GM12878 (cell line): Measurements from ENCODE around the gene KIRREL3. TPM values are rescaled to one million over a fixed set of nuclear protein-coding genes. Genes with fewer than 3 reads are reported as not detected.

Experiments used
- ATAC-seq: fragments of 200-7000 bp; cut with Tn5 transposase; 3 replicates; pipeline ENCODE4 v1.9.1; 2020; ENCODE audit warnings: mild to moderate bottlenecking, moderate library complexity
- BruUV-seq: library from RNA; stranded (reverse); fragments of 400-500 nt; replicated peaks from 2 replicates; lab custom pipeline; 2021; lab: Mats Ljungman, UMichigan
- CTCF ChIA-PET: fragments of 300-600 bp; sonication (Branson Sonifier 250); formaldehyde crosslinking; extraction: SDS; loops from one replicate; lab custom pipeline; 2021; ENCODE audit warnings: inconsistent platforms; lab: Yijun Ruan, JAX
- POLR2A ChIA-PET: fragments of 350-600 bp; formaldehyde crosslinking; extraction: SDS; loops from one replicate; lab custom pipeline; 2021; ENCODE audit warnings: inconsistent platforms; lab: Charles Lee
- RAD21 ChIA-PET: fragments of 300-600 bp; sonication (Branson Sonifier 250); formaldehyde crosslinking; loops from one replicate; lab custom pipeline; 2023; ENCODE audit warnings: antibody characterized with exemption; ENCODE audit not compliant: unreplicated experiment; lab: Charles Lee
- SMC1A ChIA-PET: fragments of 300-600 bp; sonication (Branson Sonifier 250); formaldehyde crosslinking; loops from one replicate; lab custom pipeline; 2023; ENCODE audit not compliant: unreplicated experiment, uncharacterized antibody; lab: Charles Lee
- DNase-seq: peaks from one replicate; pipeline ENCODE4 v3.0.0-alpha.2; 2011; ENCODE audit warnings: low read depth, low spot score
- FAIRE-seq: peaks from 3 replicates; lab custom pipeline; 2011; peaks lifted over from hg19 to GRCh38; lab: Jason Lieb, UNC
- H2AFZ ChIP-seq: 2 replicates; pipeline ENCODE4 v1.6.0; 2011; ENCODE audit warnings: low read depth, low read length, control low read depth; ENCODE audit not compliant: control insufficient read depth
- H3K27ac ChIP-seq: 2 replicates; pipeline ENCODE4 v1.5.1; 2011; ENCODE audit warnings: control low read depth; ENCODE audit not compliant: control insufficient read depth, insufficient read depth
- H3K27me3 ChIP-seq, 2 experiments: replicated peaks in 1 of 2; 2 replicates each; pipeline versions ENCODE4 v1.6.0 to v1.6.1; 2011; ENCODE audit warnings: low read length in 1 of 2; ENCODE audit not compliant: control insufficient read depth in 2 of 2, insufficient read depth in 2 of 2
- H3K36me3 ChIP-seq, 2 experiments: 2 replicates each; pipeline ENCODE4 v1.5.1; 2011; ENCODE audit warnings: low read length in 1 of 2; ENCODE audit not compliant: control insufficient read depth in 2 of 2, insufficient read depth in 2 of 2
- H3K4me1 ChIP-seq: 2 replicates; pipeline ENCODE4 v1.6.1; 2011; ENCODE audit warnings: mild to moderate bottlenecking, low read length, moderate library complexity, mixed read lengths; ENCODE audit not compliant: control insufficient read depth, insufficient read depth
- H3K4me2 ChIP-seq: 2 replicates; pipeline ENCODE4 v1.6.0; 2011; ENCODE audit warnings: control low read depth; ENCODE audit not compliant: control insufficient read depth, insufficient read depth
- H3K4me3 ChIP-seq: fragments of 200-600 bp; sonication (generic); 2 replicates; pipeline ENCODE4 v1.5.1; 2016
- H3K79me2 ChIP-seq: 2 replicates; pipeline ENCODE4 v1.6.0; 2011; ENCODE audit warnings: low read length; ENCODE audit not compliant: control insufficient read depth, insufficient read depth
- H3K9ac ChIP-seq: 2 replicates; pipeline ENCODE4 v1.8.0; 2011; ENCODE audit warnings: low read length, control low read depth, mixed read lengths; ENCODE audit not compliant: control insufficient read depth, insufficient read depth
- H3K9me3 ChIP-seq: replicated peaks from 3 replicates; pipeline ENCODE4 v1.5.1; 2011; ENCODE audit warnings: mild to moderate bottlenecking, low read length; ENCODE audit not compliant: control insufficient read depth, insufficient read depth
- H4K20me1 ChIP-seq: 2 replicates; pipeline ENCODE4 v1.6.0; 2011; ENCODE audit not compliant: control insufficient read depth, insufficient read depth
- BCLAF1 ChIP-seq: fragments of 450-650 bp; IDR thresholded peaks from 2 replicates; pipeline ENCODE4 v1.6.1; 2017; ENCODE audit warnings: antibody characterized with exemption, mild to moderate bottlenecking, moderate library complexity
- CUX1 ChIP-seq: IDR thresholded peaks from 2 replicates; pipeline ENCODE4 v1.6.1; 2012; ENCODE audit warnings: improper control_type of control experiment, low read depth, low read length; ENCODE audit not compliant: insufficient replicate concordance
- EED ChIP-seq: sonication (generic); IDR thresholded peaks from 2 replicates; pipeline ENCODE4 v1.6.1; 2016; ENCODE audit warnings: antibody characterized with exemption, low read depth
- EGR1 ChIP-seq, 2 experiments: IDR thresholded peaks; 1 replicate in 1 of 2; 2 replicates in 1 of 2; pipeline ENCODE4 v1.6.1; 2011 to 2012; ENCODE audit warnings: low read depth in 2 of 2, low read length in 2 of 2, borderline replicate concordance in 1 of 2, mild to moderate bottlenecking in 1 of 2, moderate library complexity in 1 of 2
- NRF1 ChIP-seq: conservative IDR thresholded peaks from 2 replicates; pipeline ENCODE4 v1.6.1; 2011; ENCODE audit warnings: mild to moderate bottlenecking, low read depth, low read length, improper control_type of control experiment
- PML ChIP-seq: IDR thresholded peaks from 2 replicates; pipeline ENCODE4 v1.6.1; 2012; ENCODE audit warnings: low read length, inconsistent platforms
- RCOR1 ChIP-seq: conservative IDR thresholded peaks from 2 replicates; pipeline ENCODE4 v1.6.1; 2012; ENCODE audit warnings: low read depth, low read length, improper control_type of control experiment
- RELA ChIP-seq: fragments of 450-650 bp; IDR thresholded peaks from 2 replicates; pipeline ENCODE4 v1.8.0; 2014; ENCODE audit warnings: borderline replicate concordance; ENCODE audit not compliant: partially characterized antibody
- SMC3 ChIP-seq: IDR thresholded peaks from 2 replicates; pipeline ENCODE4 v1.6.1; 2011; ENCODE audit warnings: low read length, improper control_type of control experiment, borderline replicate concordance
- SREBF1 ChIP-seq: IDR thresholded peaks from 2 replicates; pipeline ENCODE4 v1.6.1; 2012; ENCODE audit warnings: mild to moderate bottlenecking, low read length
- TBL1XR1 ChIP-seq: IDR thresholded peaks from 2 replicates; pipeline ENCODE4 v1.6.1; 2012; ENCODE audit warnings: low read depth, low read length, improper control_type of control experiment
- TCF12 ChIP-seq: IDR thresholded peaks from 2 replicates; pipeline ENCODE4 v1.6.1; 2011; ENCODE audit warnings: low read depth, mild to moderate bottlenecking, low read length
- USF2 ChIP-seq: IDR thresholded peaks from 2 replicates; pipeline ENCODE4 v1.6.1; 2011; ENCODE audit warnings: low read depth, low read length, improper control_type of control experiment, borderline replicate concordance
- ZNF217 ChIP-seq: fragments of 450-650 bp; IDR thresholded peaks from 2 replicates; pipeline ENCODE4 v1.6.1; 2017; ENCODE audit warnings: antibody characterized with exemption, mild to moderate bottlenecking
- ZSCAN29 ChIP-seq: fragments of 450-650 bp; IDR thresholded peaks from 2 replicates; pipeline ENCODE4 v1.6.1; 2017; ENCODE audit warnings: mild to moderate bottlenecking, moderate library complexity
- WGBS: methylation state at CpG from one replicate; pipeline ENCODE4 v1.1.6; 2016; ENCODE audit warnings: low lambda C conversion rate; ENCODE audit not compliant: insufficient replicate concordance, insufficient coverage; ENCODE audit errors: missing lambda C conversion rate; 5-methylcytosine and 5-hydroxymethylcytosine counted together
- in situ Hi-C: fragments of 300-500 bp; cut with MboI; formaldehyde crosslinking; loops from 9 replicates; pipeline ENCODE4 v1.14.3; 2018; ENCODE audit warnings: mixed read lengths
- intact Hi-C: fragments of 100-400 bp; cut with micrococcal nuclease; formaldehyde crosslinking; loops from one replicate; pipeline ENCODE4 v1.14.2; 2022; ENCODE audit not compliant: unreplicated experiment
- polyA plus RNA-seq, 11 experiments: library from polyadenylated mRNA; depleted of rRNA in 4 of 11; unstranded in 6 of 11; stranded (reverse) in 5 of 11; fragments of >200 nt; fragmentation: Nextera tagmentation in 4 of 11; fragmentation: Illumina TruSeq in 1 of 11; extraction: Ambion mirVana in 4 of 11; extraction: Trizol in 1 of 11; gene quantifications; 1 replicate in 1 of 11; 2 replicates in 10 of 11; pipeline versions ENCODE4 v1.2.1 to v1.2.3, GENCODE V29; 2011 to 2016; ENCODE audit warnings: inconsistent platforms in 2 of 11, missing spikeins in 2 of 11, low read depth in 1 of 11
- total RNA-seq, 4 experiments: library from RNA; depleted of rRNA in 3 of 4; stranded (reverse); fragments of >200 nt in 3 of 4; fragmentation: Illumina TruSeq in 1 of 4; extraction: Trizol in 1 of 4; gene quantifications; 2 replicates each; pipeline versions ENCODE4 v1.2.1 to v1.2.3, GENCODE V29; 2013 to 2021

KIRREL3 gene
- total and polyA plus RNA-seq, 10 of the 15 experiments (the other 5 are each of a cell fraction or from before 2014, with no cell fraction given), result under 0.01 TPM; not detected in 9

- Histone ChIP-seq H3K79me2 (no peaks in the 10 kb centered on the region), H3K4me3 (no peak overlapping the region), H3K9me3 (no peaks in the 10 kb centered on the region; the same call in 2 of the 3 replicates), H3K27ac (no peak overlapping the region), H2AFZ (no peak overlapping the region), H3K9ac (no peak overlapping the region), H3K36me3 (no peaks in the 10 kb centered on the region), H3K4me2 (no peak overlapping the region), H4K20me1 (no peaks in the 10 kb centered on the region), H3K4me1 (peaks cover 20% of the 10 kb centered on the region), H3K27me3 (no peaks in the 10 kb centered on the region; a peak in 3 of 4 replicates)
- ChIA-PET SMC1A (interaction anchor here (1.3 kb wide), 1 partner anchor 18 kb away, joined by 3 read pairs; no protein-coding TSS in a partner anchor), RAD21 (no interaction called here), POLR2A (no interaction called here), CTCF (interaction anchor here (2.6 kb wide), 1 partner anchor 18 kb away, joined by 10 read pairs; no protein-coding TSS in a partner anchor)
- WGBS, result 25% methylated on average over 6 of the region's 6 CpGs
- intact Hi-C loops (no loop called here), in situ Hi-C loops (no loop called here)
- ATAC-seq (no peak), DNase-seq (no peak), FAIRE-seq (no peak)
- BruUV-seq, result no TSS peak
- TF ChIP-seq USF2 (no peak), ZNF217 (no peak), RELA (no peak), RCOR1 (no peak), EGR1 (IDR thresholded peaks at IDR 0.05; ENCODE audit: borderline replicate concordance in 1 of 2, low read depth in 2 of 2, low read length in 2 of 2) (no peak), SMC3 (no peak), BCLAF1 (no peak), TBL1XR1 (no peak), SREBF1 (no peak), PML (no peak), ZSCAN29 (no peak), NRF1 (no peak), TCF12 (no peak), EED (no peak), CUX1 (no peak)
Measured at GRCh38 chr11:126461996-126462395, 538.6 kb downstream of the KIRREL3 start.
